Upper lobe of left lung (tissue), 4 donors: ENCODE data around the gene PCDHGA6.

Source experiments
- CTCF ChIP-seq, 6 experiments: fragments of 450-650 bp in 4 of 6; fragments of 200-600 bp in 2 of 6; sonication (generic) in 2 of 6; IDR thresholded peaks; one replicate each; pipeline ENCODE4 v1.5.1; 2016 to 2019; ENCODE audit warnings: antibody characterized with exemption in 6 of 6
- EP300 ChIP-seq, 4 donors: sonication (generic); formaldehyde crosslinking; IDR thresholded peaks; one replicate each; pipeline ENCODE4 v1.5.1; 2017; ENCODE audit warnings: antibody characterized with exemption in 4 of 4, control low read depth in 2 of 4
- POLR2A ChIP-seq, 4 donors: fragments of 450-650 bp; IDR thresholded peaks; one replicate each; pipeline ENCODE4 v1.5.1; 2016 to 2017; ENCODE audit warnings: antibody characterized with exemption in 4 of 4, mild to moderate bottlenecking in 2 of 4
- POLR2AphosphoS5 ChIP-seq, 2 donors: sonication (generic); formaldehyde crosslinking; IDR thresholded peaks; one replicate each; pipeline ENCODE4 v1.5.1; 2017; ENCODE audit warnings: antibody characterized with exemption in 2 of 2

- no peak for TF ChIP-seq CTCF (IDR thresholded peaks at IDR 0.05)
- no peak for TF ChIP-seq EP300 (IDR thresholded peaks at IDR 0.05)
- TF ChIP-seq POLR2A (IDR thresholded peaks at IDR 0.05) = no peak
- no peak for TF ChIP-seq POLR2AphosphoS5 (IDR thresholded peaks at IDR 0.05)
Observed at GRCh38 chr5:141384471-141385267, 11.0 kb downstream of the PCDHGA6 start.
